Measurements from ENCODE around the gene NSUN5. TPM values are rescaled to one million over a fixed set of nuclear protein-coding genes. Genes with fewer than 3 reads are reported as not detected.
"Not testable (repeated sequence)": the region's sequence is repeated elsewhere in the genome, so short reads cannot be mapped to it uniquely, and the experiment has no call there.

The NSUN5 gene
- total RNA-seq, 4 donors from 2014 or later: 5.9 to 27.1 (median 13.7) TPM

- Histone ChIP-seq H3K27me3 (no peaks in the 10 kb centered on the region), H3K4me1 (no peaks in the 10 kb centered on the region), H3K4me3 (no peak overlapping the region), H3K36me3 (no peaks in the 10 kb centered on the region), H3K27ac (no peak overlapping the region), H3K9me3 (no peaks in the 10 kb centered on the region)
- intact Hi-C loops (cut with DNase I; ENCODE audit: low total_unique reads): no loop called here
- TF ChIP-seq, protein P1, sequence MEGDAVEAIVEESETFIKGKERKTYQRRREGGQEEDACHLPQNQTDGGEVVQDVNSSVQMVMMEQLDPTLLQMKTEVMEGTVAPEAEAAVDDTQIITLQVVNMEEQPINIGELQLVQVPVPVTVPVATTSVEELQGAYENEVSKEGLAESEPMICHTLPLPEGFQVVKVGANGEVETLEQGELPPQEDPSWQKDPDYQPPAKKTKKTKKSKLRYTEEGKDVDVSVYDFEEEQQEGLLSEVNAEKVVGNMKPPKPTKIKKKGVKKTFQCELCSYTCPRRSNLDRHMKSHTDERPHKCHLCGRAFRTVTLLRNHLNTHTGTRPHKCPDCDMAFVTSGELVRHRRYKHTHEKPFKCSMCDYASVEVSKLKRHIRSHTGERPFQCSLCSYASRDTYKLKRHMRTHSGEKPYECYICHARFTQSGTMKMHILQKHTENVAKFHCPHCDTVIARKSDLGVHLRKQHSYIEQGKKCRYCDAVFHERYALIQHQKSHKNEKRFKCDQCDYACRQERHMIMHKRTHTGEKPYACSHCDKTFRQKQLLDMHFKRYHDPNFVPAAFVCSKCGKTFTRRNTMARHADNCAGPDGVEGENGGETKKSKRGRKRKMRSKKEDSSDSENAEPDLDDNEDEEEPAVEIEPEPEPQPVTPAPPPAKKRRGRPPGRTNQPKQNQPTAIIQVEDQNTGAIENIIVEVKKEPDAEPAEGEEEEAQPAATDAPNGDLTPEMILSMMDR (IDR thresholded peaks at IDR 0.05): no peak
- TF ChIP-seq POLR2A (IDR thresholded peaks at IDR 0.05): no peak
- no peak for DNase-seq
Measured at GRCh38 chr7:73316521-73316920, 7.9 kb upstream of the NSUN5 start.

GRCh38 chr7:73314271-73314670, 5.6 kb upstream of the NSUN5 start:
- H3K27me3 ChIP-seq: no peaks in the 10 kb centered on the region
- TF ChIP-seq POLR2A (IDR thresholded peaks at IDR 0.05): no peak
- TF ChIP-seq, protein P1 (IDR thresholded peaks at IDR 0.05): no peak
- H3K36me3 ChIP-seq: no peaks in the 10 kb centered on the region
- no peaks in the 10 kb centered on the region for H3K9me3 ChIP-seq
- H3K27ac ChIP-seq: no peak overlapping the region
- no peak for DNase-seq
- intact Hi-C loops (cut with DNase I; ENCODE audit: low total_unique reads): no loop called here
- H3K4me3 ChIP-seq: no peak overlapping the region
- no peaks in the 10 kb centered on the region for H3K4me1 ChIP-seq

GRCh38 chr7:73313521-73313906, 4.9 kb upstream of the NSUN5 start:
- peaks cover 0 to 3% of the 10 kb centered on the region in 2 donors for H3K4me1 ChIP-seq
- no peak for DNase-seq
- no peak overlapping the region for H3K27ac ChIP-seq
- H3K36me3 ChIP-seq: no peaks in the 10 kb centered on the region
- no peak for TF ChIP-seq POLR2A (IDR thresholded peaks at IDR 0.05)
- TF ChIP-seq, protein P1 (IDR thresholded peaks at IDR 0.05): no peak
- H3K27me3 ChIP-seq: no peaks in the 10 kb centered on the region
- intact Hi-C loops (cut with DNase I; ENCODE audit: low total_unique reads): no loop called here
- no peaks in the 10 kb centered on the region for H3K9me3 ChIP-seq
- H3K4me3 ChIP-seq: no peak overlapping the region

GRCh38 chr7:73312831-73313520, 4.3 kb upstream of the NSUN5 start:
- no peaks in the 10 kb centered on the region for H3K36me3 ChIP-seq
- TF ChIP-seq, protein P1 (IDR thresholded peaks at IDR 0.05): no peak
- no peak for TF ChIP-seq POLR2A (IDR thresholded peaks at IDR 0.05)
- no peak overlapping the region for H3K4me3 ChIP-seq
- no peaks in the 10 kb centered on the region for H3K9me3 ChIP-seq
- intact Hi-C loops (cut with DNase I; ENCODE audit: low total_unique reads): no loop called here
- no peaks in the 10 kb centered on the region for H3K27me3 ChIP-seq
- no peak overlapping the region for H3K27ac ChIP-seq
- DNase-seq: no peak
- H3K4me1 ChIP-seq: peaks cover 0 to 3% of the 10 kb centered on the region in 2 donors

DNA sequence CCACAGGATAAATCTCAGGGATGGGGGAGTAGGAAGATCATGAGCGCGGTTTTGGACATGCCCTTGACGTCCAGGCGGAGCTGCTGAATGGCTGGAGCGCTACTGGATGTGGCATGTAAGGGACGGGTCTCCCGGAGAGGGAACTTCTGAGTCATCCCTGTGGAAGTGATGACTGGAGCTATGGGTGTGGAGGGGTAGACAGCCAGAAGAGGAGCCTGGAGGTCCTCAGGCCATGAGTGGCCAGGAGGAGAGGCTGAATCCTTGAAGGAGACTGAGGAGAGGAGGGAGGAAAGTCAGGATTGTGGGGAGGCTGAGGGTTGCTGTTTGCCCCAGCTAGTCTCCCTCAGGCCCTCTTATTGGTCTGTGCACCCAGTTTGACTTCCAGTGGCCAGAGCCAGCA, 2.8 kb upstream of the NSUN5 start:
- H3K4me3 ChIP-seq; H3K9me3 ChIP-seq; intact Hi-C loops (cut with DNase I; ENCODE audit: low total_unique reads); H3K27ac ChIP-seq; DNase-seq; H3K36me3 ChIP-seq; H3K27me3 ChIP-seq; H3K4me1 ChIP-seq: not testable (repeated sequence)

All from uterus (tissue), 4 donors.